HCT116 (cell line): ENCODE measurements around the gene PSMB9. TPM values are rescaled to one million over a fixed set of nuclear protein-coding genes. Genes with fewer than 3 reads are reported as not detected.

ENCODE experiments used
- ATAC-seq: fragments of 200-7000 bp; cut with Tn5 transposase; 2 replicates; pipeline ENCODE4 v1.9.1; 2020; ENCODE audit warnings: mild to moderate bottlenecking, moderate library complexity
- BruUV-seq: library from RNA; stranded (reverse); fragments of 400-500 nt; replicated peaks from 2 replicates; lab custom pipeline; 2021; lab: Mats Ljungman, UMichigan
- CTCF ChIA-PET: fragments of 300-600 bp; sonication (Branson Sonifier 250); formaldehyde crosslinking; loops from one replicate; lab custom pipeline; 2021; ENCODE audit warnings: antibody characterized with exemption; lab: Charles Lee
- POLR2A ChIA-PET: fragments of 300-600, 350-600 bp; sonication (Branson Sonifier 250); formaldehyde crosslinking; loops from one replicate; lab custom pipeline; 2021; ENCODE audit warnings: antibody characterized with exemption; lab: Charles Lee
- RAD21 ChIA-PET, 2 experiments: fragments of 300-600 bp; sonication (Branson Sonifier 250); formaldehyde crosslinking; loops; one replicate each; lab custom pipeline; 2023; ENCODE audit warnings: low total read pairs in 2 of 2; ENCODE audit not compliant: uncharacterized antibody in 2 of 2, unreplicated experiment in 2 of 2, low non-redundant PET in 1 of 2; lab: Charles Lee
- DNase-seq: peaks from one replicate; pipeline ENCODE4 v3.0.0-alpha.2; 2010; ENCODE audit warnings: low read depth, low spot score
- H2AFZ ChIP-seq: fragments of 200-600 bp; shearing (Covaris generic), sonication (generic); 2 replicates; pipeline ENCODE4 v1.6.1; 2017; ENCODE audit warnings: low read depth, mixed run types, mixed read lengths, antibody characterized with exemption, low read length; ENCODE audit not compliant: poor library complexity, severe bottlenecking
- H3K27ac ChIP-seq: 2 replicates; pipeline ENCODE4 v1.5.1; 2012; ENCODE audit warnings: low read depth, low read length
- H3K27me3 ChIP-seq: fragments of 200-600 bp; sonication (generic); 2 replicates; pipeline ENCODE4 v1.6.1; 2016; ENCODE audit warnings: mixed run types, low read length, mixed read lengths; ENCODE audit not compliant: insufficient read depth
- H3K36me3 ChIP-seq, 2 experiments: fragments of 200-500 bp in 1 of 2; fragments of 200-600 bp in 1 of 2; sonication (Bioruptor generic) in 1 of 2; sonication (generic) in 1 of 2; 2 replicates each; pipeline versions ENCODE4 v1.5.1 to v1.6.1; 2014 to 2016; ENCODE audit warnings: low read length in 2 of 2, inconsistent platforms in 1 of 2, mixed read lengths in 1 of 2, mixed run types in 1 of 2; ENCODE audit not compliant: insufficient read depth in 2 of 2, control insufficient read depth in 1 of 2
- H3K4me1 ChIP-seq, 2 experiments: fragments of 200-600 bp in 1 of 2; sonication (generic) in 1 of 2; 2 replicates each; pipeline versions ENCODE4 v1.5.1 to v1.6.1; 2012 to 2017; ENCODE audit warnings: low read length in 2 of 2, inconsistent platforms in 1 of 2, mild to moderate bottlenecking in 1 of 2, mixed read lengths in 1 of 2, mixed run types in 1 of 2, moderate library complexity in 1 of 2; ENCODE audit not compliant: insufficient read depth in 2 of 2, control insufficient read depth in 1 of 2
- H3K4me2 ChIP-seq: fragments of 200-600 bp; sonication (generic); 2 replicates; pipeline ENCODE4 v1.6.1; 2017; ENCODE audit warnings: mixed run types, low read length, mixed read lengths
- H3K4me3 ChIP-seq, 2 experiments: fragments of 200-600 bp in 1 of 2; sonication (generic) in 1 of 2; replicated peaks in 1 of 2; 2 replicates each; pipeline ENCODE4 v1.5.1; 2011 to 2016; ENCODE audit warnings: low read length in 2 of 2, control low read depth in 1 of 2, low read depth in 1 of 2, mild to moderate bottlenecking in 1 of 2, mixed read lengths in 1 of 2, mixed run types in 1 of 2
- H3K79me2 ChIP-seq: fragments of 200-600 bp; sonication (generic); 2 replicates; pipeline ENCODE4 v1.6.1; 2017; ENCODE audit warnings: mild to moderate bottlenecking, mixed run types, low read length, moderate library complexity, mixed read lengths; ENCODE audit not compliant: insufficient read depth
- H3K9ac ChIP-seq: fragments of 200-600 bp; sonication (generic); 2 replicates; pipeline ENCODE4 v1.6.1; 2016; ENCODE audit warnings: low read length, mixed read lengths
- H3K9me2 ChIP-seq: fragments of 200-600 bp; sonication (generic), shearing (Covaris generic); 2 replicates; pipeline ENCODE4 v1.6.1; 2017; ENCODE audit warnings: mixed run types, mild to moderate bottlenecking, moderate library complexity; ENCODE audit not compliant: insufficient read depth
- H3K9me3 ChIP-seq, 2 experiments: fragments of 200-500 bp in 1 of 2; fragments of 200-600 bp in 1 of 2; sonication (Bioruptor generic) in 1 of 2; sonication (generic) in 1 of 2; 2 replicates each; pipeline ENCODE4 v1.6.1; 2014 to 2017; ENCODE audit warnings: low read length in 2 of 2, mixed read lengths in 2 of 2, inconsistent platforms in 1 of 2, low read depth in 1 of 2, mild to moderate bottlenecking in 1 of 2, mixed run types in 1 of 2, moderate library complexity in 1 of 2; ENCODE audit not compliant: control insufficient read depth in 1 of 2, insufficient read depth in 1 of 2
- H4K20me1 ChIP-seq: fragments of 200-600 bp; sonication (generic), shearing (Covaris generic); 2 replicates; pipeline ENCODE4 v1.6.1; 2017; ENCODE audit warnings: mixed run types, mild to moderate bottlenecking, moderate library complexity; ENCODE audit not compliant: insufficient read depth
- CBX3 ChIP-seq: IDR thresholded peaks from 2 replicates; pipeline ENCODE4 v1.6.1; 2012; ENCODE audit warnings: low read depth
- CEBPB ChIP-seq: IDR thresholded peaks from 2 replicates; pipeline ENCODE4 v1.6.1; 2012; ENCODE audit warnings: low read depth
- CTCF ChIP-seq, 3 experiments: fragments of 200-600 bp in 1 of 3; sonication (generic) in 1 of 3; IDR thresholded peaks in 2 of 3; conservative IDR thresholded peaks in 1 of 3; 2 replicates each; pipeline ENCODE4 v1.5.1; 2012 to 2017; ENCODE audit warnings: low read depth in 2 of 3, low read length in 2 of 3, antibody characterized with exemption in 1 of 3, borderline replicate concordance in 1 of 3, control low read depth in 1 of 3, mild to moderate bottlenecking in 1 of 3, mixed read lengths in 1 of 3, mixed run types in 1 of 3, moderate library complexity in 1 of 3; ENCODE audit not compliant: insufficient read depth in 1 of 3
- ELF1 ChIP-seq: IDR thresholded peaks from 2 replicates; pipeline ENCODE4 v1.6.1; 2012; ENCODE audit warnings: low read depth, borderline replicate concordance
- EZH2 ChIP-seq: fragments of 200-600 bp; sonication (generic); IDR thresholded peaks from 2 replicates; pipeline ENCODE4 v1.6.1; 2017; ENCODE audit warnings: antibody characterized with exemption, mixed run types
- EZH2phosphoT487 ChIP-seq: fragments of 200-600 bp; IDR thresholded peaks from 2 replicates; pipeline ENCODE4 v1.6.1; 2018; ENCODE audit warnings: antibody characterized with exemption, borderline replicate concordance
- FOSL1 ChIP-seq: IDR thresholded peaks from 2 replicates; pipeline ENCODE4 v1.6.1; 2012; ENCODE audit warnings: low read depth
- POLR2A ChIP-seq: IDR thresholded peaks from 2 replicates; pipeline ENCODE4 v1.7.0; 2011; ENCODE audit warnings: borderline replicate concordance; ENCODE audit not compliant: insufficient read depth, insufficient read length; ENCODE audit errors: extremely low read depth
- POLR2AphosphoS5 ChIP-seq: IDR thresholded peaks from 2 replicates; pipeline ENCODE4 v1.6.1; 2011; ENCODE audit warnings: mild to moderate bottlenecking, low read depth, low read length, moderate library complexity
- RAD21 ChIP-seq: IDR thresholded peaks from 2 replicates; pipeline ENCODE4 v1.6.1; 2012; ENCODE audit warnings: low read depth, mild to moderate bottlenecking
- SIN3A ChIP-seq: IDR thresholded peaks from 2 replicates; pipeline ENCODE4 v1.6.1; 2012; ENCODE audit warnings: low read depth
- SP1 ChIP-seq: IDR thresholded peaks from 2 replicates; pipeline ENCODE4 v1.6.1; 2012; ENCODE audit warnings: low read depth
- SRF ChIP-seq: IDR thresholded peaks from 2 replicates; pipeline ENCODE4 v1.6.1; 2012; ENCODE audit warnings: low read depth
- ZNF274 ChIP-seq: fragments of 200-500 bp; sonication (Bioruptor generic); IDR thresholded peaks from 2 replicates; pipeline ENCODE4 v1.6.1; 2014; ENCODE audit warnings: mild to moderate bottlenecking, low read depth, low read length, inconsistent platforms
- intact Hi-C: fragments of 100-400 bp; cut with micrococcal nuclease; formaldehyde crosslinking; loops from 2 replicates; pipeline ENCODE4 v1.10.0; 2022
- total RNA-seq: library from RNA; stranded (reverse); gene quantifications from one replicate; pipeline ENCODE4 v1.2.1, GENCODE V29; 2021; ENCODE audit not compliant: unreplicated experiment
- TF ChIP-seq, protein P1 (sequence below): IDR thresholded peaks from 2 replicates; pipeline ENCODE4 v1.6.1; 2012; ENCODE audit warnings: low read depth
- TF ChIP-seq, protein P2 (sequence below): IDR thresholded peaks from 2 replicates; pipeline ENCODE4 v1.6.1; 2012

PSMB9 gene
- total RNA-seq, 1 experiment from 2014 or later, result 8.1 TPM

DNA sequence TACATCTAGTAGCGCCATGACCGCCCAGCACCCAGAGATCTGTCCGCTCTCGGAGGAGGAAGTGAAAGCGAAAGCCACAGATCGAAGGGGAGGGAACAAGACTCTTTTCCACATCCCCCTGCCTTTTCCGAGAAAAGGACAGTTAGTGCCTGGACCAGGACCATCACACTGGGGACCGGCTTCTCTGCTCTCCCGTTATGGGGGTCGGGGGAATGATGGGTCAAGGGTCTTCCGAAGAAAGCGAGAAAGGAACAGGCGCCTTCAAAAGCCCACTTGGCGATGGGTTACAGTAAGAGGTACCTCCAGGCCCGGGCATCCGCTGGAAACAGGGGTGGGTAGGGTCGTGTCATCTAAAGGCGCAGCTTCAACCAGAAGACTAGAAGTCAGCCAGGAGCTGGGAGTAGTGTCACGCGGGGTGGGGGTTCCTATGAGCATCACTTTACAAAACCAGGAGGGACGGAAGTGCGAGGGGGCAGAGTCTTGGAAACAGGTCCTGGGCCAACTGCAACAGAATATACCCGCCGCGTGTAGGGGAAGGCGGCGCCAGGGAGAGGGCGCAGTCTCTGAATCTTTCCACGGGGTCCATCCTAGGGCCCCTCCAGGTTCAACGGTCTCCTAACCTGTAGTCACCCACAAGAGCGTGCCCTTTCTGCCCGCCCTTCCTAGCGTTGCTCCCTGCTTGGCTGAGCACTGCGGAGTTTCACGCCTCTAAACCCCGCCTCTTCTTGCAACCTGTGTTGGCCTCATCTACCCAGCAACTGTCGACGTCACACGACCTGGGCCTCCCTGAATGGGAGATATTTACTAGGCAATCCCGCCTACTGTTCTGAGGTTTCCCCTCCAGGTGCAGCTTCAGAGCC is 9.8 kb upstream of the PSMB9 start, which contains the start of gene PSMB8:
Gene PSMB8, minus strand, starts transcription at position 69 of the 860 bp plus-strand sequence. Its CDS starts 51 bp downstream, at position 18.
- peak within 1 kb of the TSS; percentile 68 for H3K4me2 ChIP-seq
- no peaks in the 10 kb centered on the region for H3K27me3 ChIP-seq
- POLR2A ChIA-PET, result interaction anchor here (1.1 to 2.2 kb wide), 2 partner anchors 10 to 128 kb away, joined by 4 to 12 read pairs; partner anchors contain the start of genes PSMB9 and TAP1
- peak within 1 kb of the TSS; percentile 33; the same call in 1 of the 2 replicates for H3K27ac ChIP-seq
- RAD21 ChIA-PET, result no interaction called here
- intact Hi-C loops, result no loop called here
- H3K9me3 ChIP-seq, result no peaks in the 10 kb centered on the region
- no peaks in the 10 kb centered on the region for H3K9me2 ChIP-seq
- no peaks in the 10 kb centered on the region for H4K20me1 ChIP-seq
- peak; percentile 92 for DNase-seq
- TF ChIP-seq, protein P1, sequence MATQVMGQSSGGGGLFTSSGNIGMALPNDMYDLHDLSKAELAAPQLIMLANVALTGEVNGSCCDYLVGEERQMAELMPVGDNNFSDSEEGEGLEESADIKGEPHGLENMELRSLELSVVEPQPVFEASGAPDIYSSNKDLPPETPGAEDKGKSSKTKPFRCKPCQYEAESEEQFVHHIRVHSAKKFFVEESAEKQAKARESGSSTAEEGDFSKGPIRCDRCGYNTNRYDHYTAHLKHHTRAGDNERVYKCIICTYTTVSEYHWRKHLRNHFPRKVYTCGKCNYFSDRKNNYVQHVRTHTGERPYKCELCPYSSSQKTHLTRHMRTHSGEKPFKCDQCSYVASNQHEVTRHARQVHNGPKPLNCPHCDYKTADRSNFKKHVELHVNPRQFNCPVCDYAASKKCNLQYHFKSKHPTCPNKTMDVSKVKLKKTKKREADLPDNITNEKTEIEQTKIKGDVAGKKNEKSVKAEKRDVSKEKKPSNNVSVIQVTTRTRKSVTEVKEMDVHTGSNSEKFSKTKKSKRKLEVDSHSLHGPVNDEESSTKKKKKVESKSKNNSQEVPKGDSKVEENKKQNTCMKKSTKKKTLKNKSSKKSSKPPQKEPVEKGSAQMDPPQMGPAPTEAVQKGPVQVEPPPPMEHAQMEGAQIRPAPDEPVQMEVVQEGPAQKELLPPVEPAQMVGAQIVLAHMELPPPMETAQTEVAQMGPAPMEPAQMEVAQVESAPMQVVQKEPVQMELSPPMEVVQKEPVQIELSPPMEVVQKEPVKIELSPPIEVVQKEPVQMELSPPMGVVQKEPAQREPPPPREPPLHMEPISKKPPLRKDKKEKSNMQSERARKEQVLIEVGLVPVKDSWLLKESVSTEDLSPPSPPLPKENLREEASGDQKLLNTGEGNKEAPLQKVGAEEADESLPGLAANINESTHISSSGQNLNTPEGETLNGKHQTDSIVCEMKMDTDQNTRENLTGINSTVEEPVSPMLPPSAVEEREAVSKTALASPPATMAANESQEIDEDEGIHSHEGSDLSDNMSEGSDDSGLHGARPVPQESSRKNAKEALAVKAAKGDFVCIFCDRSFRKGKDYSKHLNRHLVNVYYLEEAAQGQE, result no peak
- TF ChIP-seq POLR2AphosphoS5 (0 out of 2 replicates have a peak, but pooled peaks have one; percentile 23), FOSL1 (no peak), EZH2 (no peak), CEBPB (no peak), EZH2phosphoT487 (no peak), POLR2A (no peak), ELF1 (no peak), SIN3A (no peak), CTCF (IDR thresholded peaks at IDR 0.05 in 2 of 3, conservative IDR thresholded peaks at IDR 0.05 in 1 of 3; ENCODE audit: borderline replicate concordance in 1 of 3, insufficient read depth in 1 of 3, low read depth in 2 of 3, low read length in 2 of 3) (no peak), SP1 (0 out of 2 replicates have a peak, but pooled peaks have one; percentile 36), CBX3 (no peak), SRF (no peak), RAD21 (no peak), ZNF274 (no peak)
- TF ChIP-seq, protein P2, sequence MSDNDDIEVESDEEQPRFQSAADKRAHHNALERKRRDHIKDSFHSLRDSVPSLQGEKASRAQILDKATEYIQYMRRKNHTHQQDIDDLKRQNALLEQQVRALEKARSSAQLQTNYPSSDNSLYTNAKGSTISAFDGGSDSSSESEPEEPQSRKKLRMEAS, result peak; percentile 62; the same call in 1 of the 2 replicates
- CTCF ChIA-PET, result interaction anchor here (0.6 to 2.4 kb wide), 3 partner anchors 9 to 445 kb away, joined by 3 to 13 read pairs (median 10); partner anchors contain the start of genes PFDN6, PSMB9, TAP1 and WDR46
- H3K79me2 ChIP-seq, result no peaks in the 10 kb centered on the region
- no TSS peak for BruUV-seq
- H3K4me1 ChIP-seq, result peaks cover 8 to 16% of the 10 kb centered on the region in 2 experiments; a peak in 3 of 4 replicates
- peak; percentile 100 for ATAC-seq
- H3K9ac ChIP-seq, result peak within 1 kb of the TSS; percentile 47
- no peaks in the 10 kb centered on the region for H3K36me3 ChIP-seq
- H3K4me3 ChIP-seq, result peak within 1 kb of the TSS; percentile 5 to 22; a peak in 1 of 4 replicates
- peak within 1 kb of the TSS; percentile 32 for H2AFZ ChIP-seq
